DOHH2 (cell line): ENCODE results near the gene IQSEC3.

Experiments
- H3F3A ChIP-seq: fragments of 200-600 bp; sonication (generic), shearing (Covaris generic); 2 replicates; pipeline ENCODE4 v1.6.0; 2016; ENCODE audit warnings: antibody characterized with exemption, mild to moderate bottlenecking; ENCODE audit not compliant: control insufficient read depth, insufficient read depth
- H3K27ac ChIP-seq: fragments of 200-600 bp; sonication (generic); 2 replicates; pipeline ENCODE4 v1.5.1; 2014; ENCODE audit warnings: low read depth, mild to moderate bottlenecking, low read length, moderate library complexity
- H3K27me3 ChIP-seq: fragments of 200-600 bp; sonication (generic); 2 replicates; pipeline ENCODE4 v1.6.1; 2014; ENCODE audit warnings: mild to moderate bottlenecking, low read length, mixed read lengths; ENCODE audit not compliant: control insufficient read depth
- H3K36me3 ChIP-seq: fragments of 200-600 bp; sonication (generic); 2 replicates; pipeline ENCODE4 v1.6.1; 2014; ENCODE audit warnings: mild to moderate bottlenecking, low read length, moderate library complexity, mixed read lengths; ENCODE audit not compliant: control insufficient read depth
- H3K4me1 ChIP-seq: fragments of 200-600 bp; sonication (generic); 2 replicates; pipeline ENCODE4 v1.6.1; 2014; ENCODE audit warnings: mild to moderate bottlenecking, low read length, mixed read lengths; ENCODE audit not compliant: control insufficient read depth
- H3K4me2 ChIP-seq: fragments of 200-600 bp; sonication (generic); 2 replicates; pipeline ENCODE4 v1.6.0; 2014; ENCODE audit warnings: mild to moderate bottlenecking, low read length, moderate library complexity
- H3K4me3 ChIP-seq: fragments of 200-600 bp; sonication (generic); 2 replicates; pipeline ENCODE4 v1.5.1; 2014; ENCODE audit warnings: mild to moderate bottlenecking, low read length, mixed read lengths
- H3K79me2 ChIP-seq: fragments of 200-600 bp; sonication (generic); 2 replicates; pipeline ENCODE4 v1.6.1; 2014; ENCODE audit warnings: mild to moderate bottlenecking, low read length, mixed read lengths; ENCODE audit not compliant: control insufficient read depth
- H3K9me2 ChIP-seq: fragments of 200-600 bp; sonication (generic); replicated peaks from 2 replicates; pipeline ENCODE4 v1.6.1; 2014; ENCODE audit warnings: mild to moderate bottlenecking, low read length, mixed read lengths; ENCODE audit not compliant: control insufficient read depth
- H3K9me3 ChIP-seq: fragments of 200-600 bp; sonication (generic); 2 replicates; pipeline ENCODE4 v1.6.1; 2014; ENCODE audit warnings: antibody characterized with exemption, low read length, mixed read lengths; ENCODE audit not compliant: control insufficient read depth, insufficient read depth
- H4K20me1 ChIP-seq: fragments of 200-600 bp; sonication (generic); 2 replicates; pipeline ENCODE4 v1.6.0; 2014; ENCODE audit warnings: low read depth, mild to moderate bottlenecking, antibody characterized with exemption, low read length, moderate library complexity; ENCODE audit not compliant: control insufficient read depth, insufficient read depth
- EZH2phosphoT487 ChIP-seq: fragments of 200-600 bp; sonication (generic); IDR thresholded peaks from 2 replicates; pipeline ENCODE4 v1.6.1; 2017; ENCODE audit warnings: borderline replicate concordance, mild to moderate bottlenecking, antibody characterized with exemption, low read length, moderate library complexity, mixed read lengths
- TF ChIP-seq, protein P1 (sequence below): fragments of 200-600 bp; sonication (generic); IDR thresholded peaks from one replicate; pipeline ENCODE4 v1.5.1; 2014; ENCODE audit warnings: antibody characterized with exemption, mild to moderate bottlenecking, low read depth, low read length; ENCODE audit not compliant: poor library complexity, severe bottlenecking

The IQSEC3 gene

DNA sequence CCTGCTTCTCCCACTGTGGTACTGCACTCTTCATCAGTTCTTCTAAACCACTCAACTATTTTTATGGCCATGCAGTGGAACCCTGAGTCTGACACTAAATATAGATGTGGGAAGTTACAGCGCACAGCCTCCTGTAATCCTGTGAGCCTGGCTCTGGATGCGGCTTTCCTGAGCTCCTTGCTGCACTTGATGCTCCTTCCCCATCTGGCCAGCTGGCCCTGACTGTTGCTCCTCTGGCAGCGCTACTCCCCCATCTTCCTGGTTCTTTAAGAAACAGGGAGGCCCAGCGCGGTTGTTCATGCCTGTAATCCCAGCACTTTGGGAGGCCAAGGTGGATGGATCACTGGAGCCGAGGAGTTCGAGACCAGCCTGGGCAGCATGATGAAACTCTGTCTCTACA, 24.6 kb downstream of the IQSEC3 start:
- H4K20me1 ChIP-seq = no peaks in the 10 kb centered on the region
- H3K9me2 ChIP-seq = no peaks in the 10 kb centered on the region
- TF ChIP-seq EZH2phosphoT487 = no peak
- TF ChIP-seq, protein P1, sequence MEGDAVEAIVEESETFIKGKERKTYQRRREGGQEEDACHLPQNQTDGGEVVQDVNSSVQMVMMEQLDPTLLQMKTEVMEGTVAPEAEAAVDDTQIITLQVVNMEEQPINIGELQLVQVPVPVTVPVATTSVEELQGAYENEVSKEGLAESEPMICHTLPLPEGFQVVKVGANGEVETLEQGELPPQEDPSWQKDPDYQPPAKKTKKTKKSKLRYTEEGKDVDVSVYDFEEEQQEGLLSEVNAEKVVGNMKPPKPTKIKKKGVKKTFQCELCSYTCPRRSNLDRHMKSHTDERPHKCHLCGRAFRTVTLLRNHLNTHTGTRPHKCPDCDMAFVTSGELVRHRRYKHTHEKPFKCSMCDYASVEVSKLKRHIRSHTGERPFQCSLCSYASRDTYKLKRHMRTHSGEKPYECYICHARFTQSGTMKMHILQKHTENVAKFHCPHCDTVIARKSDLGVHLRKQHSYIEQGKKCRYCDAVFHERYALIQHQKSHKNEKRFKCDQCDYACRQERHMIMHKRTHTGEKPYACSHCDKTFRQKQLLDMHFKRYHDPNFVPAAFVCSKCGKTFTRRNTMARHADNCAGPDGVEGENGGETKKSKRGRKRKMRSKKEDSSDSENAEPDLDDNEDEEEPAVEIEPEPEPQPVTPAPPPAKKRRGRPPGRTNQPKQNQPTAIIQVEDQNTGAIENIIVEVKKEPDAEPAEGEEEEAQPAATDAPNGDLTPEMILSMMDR = no peak
- H3K4me2 ChIP-seq = no peak overlapping the region
- H3K9me3 ChIP-seq = peaks cover 15% of the 10 kb centered on the region
- no peak overlapping the region for H3K4me3 ChIP-seq
- no peaks in the 10 kb centered on the region for H3K79me2 ChIP-seq
- H3K36me3 ChIP-seq = no peaks in the 10 kb centered on the region
- H3K27me3 ChIP-seq = no peaks in the 10 kb centered on the region
- H3K4me1 ChIP-seq = peaks cover 15% of the 10 kb centered on the region
- no peak overlapping the region for H3K27ac ChIP-seq
- no peaks in the 10 kb centered on the region for H3F3A ChIP-seq

DNA sequence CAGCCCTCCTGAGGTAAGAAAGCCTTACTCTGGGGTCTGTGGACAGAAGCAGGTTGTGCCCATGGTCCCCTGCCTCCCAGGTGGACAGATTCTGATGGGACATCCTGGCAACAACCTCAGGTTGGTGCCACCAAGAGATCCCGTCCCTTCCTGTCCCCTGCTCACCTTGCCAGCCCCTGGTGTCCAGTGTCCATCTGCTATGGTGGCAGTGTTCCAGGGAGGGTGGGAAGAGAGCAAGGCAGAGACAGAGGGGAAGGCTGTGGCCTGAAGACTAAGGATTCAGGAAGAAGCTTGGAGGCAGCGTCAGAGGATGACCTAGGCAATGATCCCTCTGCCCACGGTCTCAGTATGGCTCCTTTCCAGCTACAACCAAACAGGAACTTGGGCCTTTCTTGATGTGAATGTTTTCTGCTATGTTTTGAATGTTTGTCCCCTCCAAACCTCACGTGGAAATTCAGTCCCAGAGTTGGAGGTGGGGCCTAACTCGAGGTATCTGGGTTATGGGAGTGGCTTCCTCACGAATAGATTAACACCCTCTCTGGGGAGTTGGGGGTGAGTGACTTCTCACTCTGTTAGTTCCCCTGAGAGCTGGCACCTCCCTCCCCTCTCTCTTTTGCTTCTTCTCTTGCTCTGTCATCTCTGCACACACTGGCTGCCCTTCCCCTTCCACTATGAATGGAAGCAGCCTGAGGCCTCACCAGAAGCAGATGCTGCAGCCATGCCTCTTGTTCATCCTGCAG, 26.9 kb downstream of the IQSEC3 start:
- H3K9me2 ChIP-seq = no peaks in the 10 kb centered on the region
- no peaks in the 10 kb centered on the region for H3K36me3 ChIP-seq
- TF ChIP-seq EZH2phosphoT487 = no peak
- TF ChIP-seq, protein P1 = no peak
- H3K27me3 ChIP-seq = no peaks in the 10 kb centered on the region
- no peaks in the 10 kb centered on the region; the same call in 1 of the 2 replicates for H3F3A ChIP-seq
- no peak overlapping the region for H3K4me2 ChIP-seq
- H4K20me1 ChIP-seq = no peaks in the 10 kb centered on the region
- no peak overlapping the region for H3K27ac ChIP-seq
- peaks cover 31% of the 10 kb centered on the region for H3K4me1 ChIP-seq
- no peaks in the 10 kb centered on the region for H3K79me2 ChIP-seq
- peaks cover 15% of the 10 kb centered on the region for H3K9me3 ChIP-seq
- no peak overlapping the region for H3K4me3 ChIP-seq

DNA sequence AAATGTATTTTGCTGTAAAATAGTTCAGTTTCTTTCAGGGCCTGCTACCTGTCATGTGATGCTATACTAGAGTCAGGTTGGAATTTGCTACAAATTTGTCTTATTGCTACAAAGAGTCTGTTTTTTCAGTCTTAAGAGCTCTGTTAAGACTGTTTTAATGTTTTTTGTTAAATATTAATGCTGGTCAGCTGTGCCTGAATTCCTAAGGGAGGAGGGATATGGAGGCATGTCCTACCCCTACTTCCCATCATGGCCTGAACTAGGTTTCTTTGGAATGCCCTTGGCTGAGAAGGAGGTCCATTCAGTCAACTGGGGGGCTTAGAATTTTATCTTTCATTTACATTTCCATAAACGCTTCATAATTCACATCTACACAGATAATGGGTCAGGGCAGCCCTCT, 30.0 kb downstream of the IQSEC3 start:
- Histone ChIP-seq H3K4me1 (peaks cover 36% of the 10 kb centered on the region), H4K20me1 (no peaks in the 10 kb centered on the region), H3K27me3 (no peaks in the 10 kb centered on the region), H3K9me2 (no peaks in the 10 kb centered on the region), H3K36me3 (no peaks in the 10 kb centered on the region), H3K27ac (no peak overlapping the region), H3F3A (no peaks in the 10 kb centered on the region; the same call in 1 of the 2 replicates), H3K79me2 (no peaks in the 10 kb centered on the region), H3K4me2 (no peak overlapping the region), H3K9me3 (peaks cover 11% of the 10 kb centered on the region), H3K4me3 (no peak overlapping the region)
- no peak for TF ChIP-seq EZH2phosphoT487
- TF ChIP-seq, protein P1 = no peak
